ENCODE results near the gene STAMBPL1.
A peak's percentile ranks its signal among the peaks of the same experiment; 100 is the strongest.
"Not testable (repeated sequence)": the region's sequence is repeated elsewhere in the genome, so short reads cannot be mapped to it uniquely, and the experiment has no call there.

Gene STAMBPL1

GRCh38 chr10:88857831-88858230 is 22.2 kb upstream of the STAMBPL1 start:
- no peak for DNase-seq (ENCODE audit: low read depth in 2 of 2)

GRCh38 chr10:88858491-88858890 is 21.6 kb upstream of the STAMBPL1 start:
- DNase-seq (ENCODE audit: low read depth in 2 of 2): no peak

- no peak for DNase-seq (ENCODE audit: low read depth in 2 of 2)
These were observed 19.0 kb upstream of the STAMBPL1 start for GRCh38 chr10:88861036-88861435.

- DNase-seq (ENCODE audit: low read depth in 2 of 2): no peak
These were observed 14.7 kb upstream of the STAMBPL1 start for GRCh38 chr10:88865281-88865876.

- no peak for DNase-seq (ENCODE audit: low read depth in 2 of 2)
These were observed 13.6 kb upstream of the STAMBPL1 start for GRCh38 chr10:88866454-88866853.

- no peak for DNase-seq (ENCODE audit: low read depth in 2 of 2)
These were observed 10.0 kb upstream of the STAMBPL1 start for GRCh38 chr10:88870089-88870488.

- no peak for DNase-seq (ENCODE audit: low read depth in 2 of 2)
These were observed 6.3 kb upstream of the STAMBPL1 start for GRCh38 chr10:88873757-88874156.

- no peak for DNase-seq (ENCODE audit: low read depth in 2 of 2)
These were observed 5.8 kb upstream of the STAMBPL1 start for GRCh38 chr10:88874281-88874680.

- DNase-seq (ENCODE audit: low read depth in 2 of 2): no peak
These were observed 5.0 kb upstream of the STAMBPL1 start for GRCh38 chr10:88875081-88875480.

- DNase-seq (ENCODE audit: low read depth in 2 of 2): no peak
These were observed 2.7 kb upstream of the STAMBPL1 start for GRCh38 chr10:88877298-88877697.

GRCh38 chr10:88880282-88881076 is 434 bp downstream of the STAMBPL1 start:
- peak; percentile 24 to 52 for DNase-seq (ENCODE audit: low read depth in 2 of 2)

GRCh38 chr10:88881320-88881719 is 1.3 kb downstream of the STAMBPL1 start:
- no peak for DNase-seq (ENCODE audit: low read depth in 2 of 2)

- DNase-seq (ENCODE audit: low read depth in 2 of 2): no peak
These were observed 2.0 kb downstream of the STAMBPL1 start for GRCh38 chr10:88881922-88882645.

GRCh38 chr10:88882646-88883447 is 2.8 kb downstream of the STAMBPL1 start:
- DNase-seq (ENCODE audit: low read depth in 2 of 2): not testable (repeated sequence)

GRCh38 chr10:88883448-88883809 is 3.4 kb downstream of the STAMBPL1 start:
- DNase-seq (ENCODE audit: low read depth in 2 of 2): no peak

GRCh38 chr10:88886557-88886956 is 6.5 kb downstream of the STAMBPL1 start:
- DNase-seq (ENCODE audit: low read depth in 2 of 2): no peak

- DNase-seq (ENCODE audit: low read depth in 2 of 2): no peak
These were observed 8.9 kb downstream of the STAMBPL1 start for GRCh38 chr10:88888810-88889445.

- no peak for DNase-seq (ENCODE audit: low read depth in 2 of 2)
These were observed 9.7 kb downstream of the STAMBPL1 start for GRCh38 chr10:88889559-88890337.

- DNase-seq (ENCODE audit: low read depth in 2 of 2): no peak
These were observed 10.8 kb downstream of the STAMBPL1 start for GRCh38 chr10:88890681-88891381.
